HepG2 (cell line): ENCODE data around the gene ETF1. TPM values are rescaled to one million over a fixed set of nuclear protein-coding genes. Genes with fewer than 3 reads are reported as not detected.

Experiments
- CBX1 ChIP-seq: IDR thresholded peaks from one replicate; pipeline ENCODE4 v1.6.1; 2016; ENCODE audit warnings: antibody characterized with exemption, low read depth
- ELK4 ChIP-seq: sonication (generic); formaldehyde crosslinking; IDR thresholded peaks from 2 replicates; pipeline ENCODE4 v1.9.0; 2021; ENCODE audit warnings: missing genetic modification reagents, borderline replicate concordance
- ETS1 ChIP-seq: sonication (generic); formaldehyde crosslinking; IDR thresholded peaks from 2 replicates; pipeline ENCODE4 v1.4.0; 2020; ENCODE audit warnings: missing genetic modification reagents
- GRHL1 ChIP-seq: sonication (generic); formaldehyde crosslinking; conservative IDR thresholded peaks from 2 replicates; pipeline ENCODE4 v1.8.0; 2022; ENCODE audit warnings: missing genetic modification reagents
- HNF1A ChIP-seq, 2 experiments: sonication (generic) in 1 of 2; formaldehyde crosslinking in 1 of 2; IDR thresholded peaks; 2 replicates each; pipeline versions ENCODE4 v1.4.0 to v1.6.1; 2016 to 2020; ENCODE audit warnings: borderline replicate concordance in 1 of 2, low read depth in 1 of 2, mild to moderate bottlenecking in 1 of 2, missing genetic modification reagents in 1 of 2
- HNRNPL ChIP-seq: fragments of 200-400 bp; formaldehyde crosslinking; IDR thresholded peaks from 2 replicates; pipeline ENCODE4 v1.6.1; 2017; ENCODE audit warnings: mild to moderate bottlenecking, low read depth, low read length
- LRRFIP1 ChIP-seq: sonication (generic); formaldehyde crosslinking; conservative IDR thresholded peaks from 2 replicates; pipeline ENCODE4 v1.4.0; 2020; ENCODE audit warnings: missing genetic modification reagents
- MXD4 ChIP-seq: IDR thresholded peaks from 2 replicates; pipeline ENCODE4 v1.6.1; 2016; ENCODE audit warnings: mild to moderate bottlenecking, missing biosample characterization, missing genetic modification reagents
- NFKBIZ ChIP-seq: IDR thresholded peaks from 2 replicates; pipeline ENCODE4 v1.6.1; 2018; ENCODE audit warnings: missing genetic modification reagents, missing compliant biosample characterization
- POLR2G ChIP-seq: fragments of 200-400 bp; formaldehyde crosslinking; IDR thresholded peaks from 2 replicates; pipeline ENCODE4 v1.6.1; 2018; ENCODE audit warnings: mild to moderate bottlenecking, low read depth, low read length, moderate library complexity
- SAP130 ChIP-seq: IDR thresholded peaks from 2 replicates; pipeline ENCODE4 v1.6.1; 2016; ENCODE audit warnings: low read depth
- SRY ChIP-seq: sonication (generic); formaldehyde crosslinking; IDR thresholded peaks from 2 replicates; pipeline ENCODE4 v1.8.0; 2022; ENCODE audit warnings: mild to moderate bottlenecking, missing genetic modification reagents
- TSC22D2 ChIP-seq: sonication (generic); formaldehyde crosslinking; IDR thresholded peaks from 2 replicates; pipeline ENCODE4 v1.5.1; 2020; ENCODE audit warnings: missing genetic modification reagents, mild to moderate bottlenecking, borderline replicate concordance
- YEATS2 ChIP-seq: sonication (generic); formaldehyde crosslinking; IDR thresholded peaks from 2 replicates; pipeline ENCODE4 v1.4.0; 2020; ENCODE audit warnings: missing genetic modification reagents, borderline replicate concordance
- ZBTB37 ChIP-seq: sonication (generic); formaldehyde crosslinking; IDR thresholded peaks from 2 replicates; pipeline ENCODE4 v1.4.0; 2020; ENCODE audit warnings: mild to moderate bottlenecking, missing genetic modification reagents
- polyA plus RNA-seq, 8 experiments: library from polyadenylated mRNA; depleted of rRNA in 3 of 8; stranded (reverse) in 7 of 8; unstranded in 1 of 8; fragments of >200 nt; fragmentation: Illumina TruSeq in 4 of 8; extraction: Trizol in 4 of 8; gene quantifications; 2 replicates each; pipeline versions ENCODE4 v1.2.1 to v1.2.3, GENCODE V29; 2011 to 2016; ENCODE audit warnings: low read depth in 4 of 8, missing spikeins in 1 of 8, mixed read lengths in 1 of 8; ENCODE audit not compliant: insufficient read depth in 1 of 8
- total RNA-seq, 5 experiments: library from RNA; depleted of rRNA; stranded (reverse); fragments of >200 nt; fragmentation: Illumina TruSeq; extraction: Trizol; gene quantifications; 2 replicates each; pipeline ENCODE4 v1.2.3, GENCODE V29; 2016; ENCODE audit warnings: low read depth in 1 of 5

Gene ETF1
- total and polyA plus RNA-seq, 2 of the 13 experiments (the other 11 are each of a cell fraction or from before 2014, with no cell fraction given) = 52.1 to 184 TPM

GRCh38 chr5:138542956-138543729, at the start of gene ETF1 (continued):
- TF ChIP-seq ETS1 (CRISPR knock-in tag) (no peak), ELK4 (CRISPR knock-in tag) (no peak), MXD4 (CRISPR knock-in tag) (peak; percentile 92), LRRFIP1 (CRISPR knock-in tag) (no peak), NFKBIZ (peak; percentile 19; the same call in 1 of the 2 replicates), CBX1 (no peak), HNF1A (IDR thresholded peaks at IDR 0.05; ENCODE audit: low read depth) (no peak; the same call in 1 of the 2 replicates), HNF1A (CRISPR knock-in tag; IDR thresholded peaks at IDR 0.05; ENCODE audit: borderline replicate concordance) (no peak; the same call in 1 of the 2 replicates), YEATS2 (CRISPR knock-in tag) (peak; percentile 95), ZBTB37 (CRISPR knock-in tag) (no peak), TSC22D2 (CRISPR knock-in tag) (0 out of 2 replicates have a peak, but pooled peaks have one; percentile 7), SRY (CRISPR knock-in tag) (no peak; the same call in 1 of the 2 replicates), GRHL1 (CRISPR knock-in tag) (no peak), HNRNPL (no peak), SAP130 (CRISPR knock-in tag) (peak; percentile 97), POLR2G (peak; percentile 86)
